Peyer's patch (tissue), 4 donors: Measurements from ENCODE around the gene EPHA7.

Experiments
- POLR2A ChIP-seq, 2 donors: fragments of 450-650 bp; IDR thresholded peaks; one replicate each; pipeline ENCODE4 v1.5.1; 2017; ENCODE audit warnings: antibody characterized with exemption in 2 of 2, mild to moderate bottlenecking in 2 of 2, moderate library complexity in 2 of 2
- TF ChIP-seq, protein P1 (sequence below), 6 experiments: fragments of 450-650 bp in 4 of 6; fragments of 200-600 bp in 2 of 6; sonication (generic) in 1 of 6; IDR thresholded peaks; one replicate each; pipeline ENCODE4 v1.5.1; 2017 to 2019; ENCODE audit warnings: antibody characterized with exemption in 6 of 6, mild to moderate bottlenecking in 3 of 6, moderate library complexity in 1 of 6

- no peak for TF ChIP-seq POLR2A (IDR thresholded peaks at IDR 0.05)
- TF ChIP-seq, protein P1, sequence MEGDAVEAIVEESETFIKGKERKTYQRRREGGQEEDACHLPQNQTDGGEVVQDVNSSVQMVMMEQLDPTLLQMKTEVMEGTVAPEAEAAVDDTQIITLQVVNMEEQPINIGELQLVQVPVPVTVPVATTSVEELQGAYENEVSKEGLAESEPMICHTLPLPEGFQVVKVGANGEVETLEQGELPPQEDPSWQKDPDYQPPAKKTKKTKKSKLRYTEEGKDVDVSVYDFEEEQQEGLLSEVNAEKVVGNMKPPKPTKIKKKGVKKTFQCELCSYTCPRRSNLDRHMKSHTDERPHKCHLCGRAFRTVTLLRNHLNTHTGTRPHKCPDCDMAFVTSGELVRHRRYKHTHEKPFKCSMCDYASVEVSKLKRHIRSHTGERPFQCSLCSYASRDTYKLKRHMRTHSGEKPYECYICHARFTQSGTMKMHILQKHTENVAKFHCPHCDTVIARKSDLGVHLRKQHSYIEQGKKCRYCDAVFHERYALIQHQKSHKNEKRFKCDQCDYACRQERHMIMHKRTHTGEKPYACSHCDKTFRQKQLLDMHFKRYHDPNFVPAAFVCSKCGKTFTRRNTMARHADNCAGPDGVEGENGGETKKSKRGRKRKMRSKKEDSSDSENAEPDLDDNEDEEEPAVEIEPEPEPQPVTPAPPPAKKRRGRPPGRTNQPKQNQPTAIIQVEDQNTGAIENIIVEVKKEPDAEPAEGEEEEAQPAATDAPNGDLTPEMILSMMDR (IDR thresholded peaks at IDR 0.05), result no peak
Observed at GRCh38 chr6:93391965-93392364, 27.4 kb downstream of the EPHA7 start.
